GM12873 (cell line): ENCODE measurements around the gene DRD2.

Experiments
- CTCF ChIP-seq: IDR thresholded peaks from 2 replicates; pipeline ENCODE4 v1.5.1; 2012; ENCODE audit warnings: low read depth, mild to moderate bottlenecking, moderate library complexity, low read length, control low read depth; ENCODE audit not compliant: insufficient read depth; ENCODE audit errors: missing control alignments

DRD2 gene

GRCh38 chr11:113507341-113507740, 32.1 kb upstream of the DRD2 start:
- TF ChIP-seq CTCF: no peak

GRCh38 chr11:113506893-113507292, 31.7 kb upstream of the DRD2 start:
- TF ChIP-seq CTCF: no peak

- no peak for TF ChIP-seq CTCF
Observed at GRCh38 chr11:113506461-113506860, 31.3 kb upstream of the DRD2 start.

GRCh38 chr11:113505541-113506375, 30.6 kb upstream of the DRD2 start:
- no peak for TF ChIP-seq CTCF

- no peak for TF ChIP-seq CTCF
Observed at GRCh38 chr11:113505046-113505445, 29.8 kb upstream of the DRD2 start.

GRCh38 chr11:113504586-113504985, 29.4 kb upstream of the DRD2 start:
- no peak for TF ChIP-seq CTCF

- no peak for TF ChIP-seq CTCF
Observed at GRCh38 chr11:113504071-113504470, 28.9 kb upstream of the DRD2 start.
